Measurements from ENCODE around the gene B3GLCT. TPM values are rescaled to one million over a fixed set of nuclear protein-coding genes. Genes with fewer than 3 reads are reported as not detected.

Gene B3GLCT
- total RNA-seq, 1 donor from 2014 or later, result 11.2 TPM

DNA sequence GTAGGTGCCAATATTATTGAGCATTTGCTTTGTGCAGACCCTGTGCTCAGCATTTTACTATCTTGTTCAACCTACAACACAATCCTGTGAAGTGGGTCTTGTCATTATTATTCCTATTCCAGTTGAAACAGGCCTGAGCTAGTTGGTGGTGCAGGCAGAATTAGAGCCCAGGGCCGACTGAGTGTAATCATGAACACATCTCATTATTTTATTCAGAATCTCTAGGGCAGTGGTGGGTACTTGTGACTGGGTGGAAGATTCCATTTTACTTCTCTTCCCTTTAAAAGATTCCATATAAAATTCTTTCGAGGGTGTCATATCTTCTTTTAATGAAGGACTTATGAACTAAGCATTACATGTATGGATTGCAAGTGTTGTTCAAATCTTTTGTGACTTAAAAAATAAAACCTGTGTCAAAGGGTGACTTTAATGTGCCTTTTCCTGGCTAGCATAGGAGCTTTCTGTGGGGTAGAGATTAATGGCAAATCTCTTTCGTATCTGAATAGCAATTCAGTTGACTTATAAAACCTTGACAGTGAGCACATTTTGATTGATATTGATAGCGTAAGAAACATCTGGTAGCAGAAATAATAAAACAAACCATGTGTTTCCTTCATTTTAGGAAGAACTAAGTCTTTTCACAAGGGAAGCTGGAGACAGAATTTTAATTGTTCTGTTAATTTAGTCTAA, 20.3 kb downstream of the B3GLCT start:
- DNase-seq (ENCODE audit: low read depth) (no peak), FAIRE-seq (no peak)
- Mint-ChIP-seq H3K4me3 (ENCODE audit: unreplicated experiment) (no peak overlapping the region), H3K36me3 (ENCODE audit: low read depth, unreplicated experiment) (peaks cover 4% of the 10 kb centered on the region), H3K27ac (ENCODE audit: unreplicated experiment) (no peak overlapping the region), H3K9me3 (ENCODE audit: unreplicated experiment) (peaks cover 2% of the 10 kb centered on the region), H3K27me3 (ENCODE audit: low read depth, unreplicated experiment) (no peaks in the 10 kb centered on the region), H3K4me1 (ENCODE audit: low read depth, unreplicated experiment) (peaks cover 9% of the 10 kb centered on the region)
- Histone ChIP-seq H3K27ac (ENCODE audit: low read depth, low read length) (no peak overlapping the region), H3K27me3 (ENCODE audit: insufficient read depth, low read length) (no peaks in the 10 kb centered on the region), H3K9ac (ENCODE audit: low read length) (no peak overlapping the region), H3K4me2 (ENCODE audit: low read length) (no peak overlapping the region), H3K4me3 (ENCODE audit: insufficient read depth, low read depth, low read length) (no peak overlapping the region), H2AFZ (ENCODE audit: low read depth, low read length) (no peak overlapping the region), H4K20me1 (ENCODE audit: insufficient read depth, low read length) (no peaks in the 10 kb centered on the region), H3K4me1 (ENCODE audit: insufficient read depth, low read length) (no peaks in the 10 kb centered on the region), H3K79me2 (ENCODE audit: insufficient read depth, low read length) (no peaks in the 10 kb centered on the region), H3K36me3 (ENCODE audit: insufficient read depth, low read length) (no peaks in the 10 kb centered on the region), H3K9me3 (ENCODE audit: insufficient read depth, low read depth, low read length) (no peaks in the 10 kb centered on the region)
- no peak for TF ChIP-seq EZH2 (IDR thresholded peaks at IDR 0.05; ENCODE audit: insufficient read depth, low read length)
- TF ChIP-seq, protein P1, sequence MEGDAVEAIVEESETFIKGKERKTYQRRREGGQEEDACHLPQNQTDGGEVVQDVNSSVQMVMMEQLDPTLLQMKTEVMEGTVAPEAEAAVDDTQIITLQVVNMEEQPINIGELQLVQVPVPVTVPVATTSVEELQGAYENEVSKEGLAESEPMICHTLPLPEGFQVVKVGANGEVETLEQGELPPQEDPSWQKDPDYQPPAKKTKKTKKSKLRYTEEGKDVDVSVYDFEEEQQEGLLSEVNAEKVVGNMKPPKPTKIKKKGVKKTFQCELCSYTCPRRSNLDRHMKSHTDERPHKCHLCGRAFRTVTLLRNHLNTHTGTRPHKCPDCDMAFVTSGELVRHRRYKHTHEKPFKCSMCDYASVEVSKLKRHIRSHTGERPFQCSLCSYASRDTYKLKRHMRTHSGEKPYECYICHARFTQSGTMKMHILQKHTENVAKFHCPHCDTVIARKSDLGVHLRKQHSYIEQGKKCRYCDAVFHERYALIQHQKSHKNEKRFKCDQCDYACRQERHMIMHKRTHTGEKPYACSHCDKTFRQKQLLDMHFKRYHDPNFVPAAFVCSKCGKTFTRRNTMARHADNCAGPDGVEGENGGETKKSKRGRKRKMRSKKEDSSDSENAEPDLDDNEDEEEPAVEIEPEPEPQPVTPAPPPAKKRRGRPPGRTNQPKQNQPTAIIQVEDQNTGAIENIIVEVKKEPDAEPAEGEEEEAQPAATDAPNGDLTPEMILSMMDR (IDR thresholded peaks at IDR 0.05; ENCODE audit: insufficient read depth, low read depth, low read length), result no peak

DNA sequence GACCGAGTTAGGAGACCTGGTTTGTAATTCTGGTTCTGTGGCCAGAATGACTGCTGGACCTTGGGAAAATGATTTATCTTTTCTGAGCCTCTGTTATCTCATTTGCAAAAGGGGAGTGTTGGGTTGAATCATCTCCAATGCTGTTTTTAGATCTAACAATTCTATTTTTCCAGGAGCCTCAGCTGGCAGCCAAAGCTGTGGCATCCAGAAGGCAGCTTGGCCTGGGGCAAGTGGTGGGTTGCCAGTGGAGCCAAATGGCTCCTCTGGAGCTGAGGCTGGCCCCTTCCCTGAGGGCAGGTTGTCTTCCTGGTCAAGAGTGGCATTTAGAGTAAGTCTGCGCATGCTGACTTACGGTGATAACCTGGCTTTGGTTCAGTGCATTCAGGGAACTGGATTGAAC, 21.3 kb downstream of the B3GLCT start:
- H3K27me3 ChIP-seq (ENCODE audit: insufficient read depth, low read length), result no peaks in the 10 kb centered on the region
- H4K20me1 ChIP-seq (ENCODE audit: insufficient read depth, low read length), result no peaks in the 10 kb centered on the region
- no peaks in the 10 kb centered on the region for H3K27me3 Mint-ChIP-seq (ENCODE audit: low read depth, unreplicated experiment)
- no peak overlapping the region for H3K4me3 ChIP-seq (ENCODE audit: insufficient read depth, low read depth, low read length)
- TF ChIP-seq EZH2 (IDR thresholded peaks at IDR 0.05; ENCODE audit: insufficient read depth, low read length), result no peak
- TF ChIP-seq, protein P1 (IDR thresholded peaks at IDR 0.05; ENCODE audit: insufficient read depth, low read depth, low read length), result no peak
- no peaks in the 10 kb centered on the region for H3K4me1 ChIP-seq (ENCODE audit: insufficient read depth, low read length)
- H3K4me1 Mint-ChIP-seq (ENCODE audit: low read depth, unreplicated experiment), result peaks cover 5% of the 10 kb centered on the region
- no peak overlapping the region for H3K27ac Mint-ChIP-seq (ENCODE audit: unreplicated experiment)
- no peak overlapping the region for H3K9ac ChIP-seq (ENCODE audit: low read length)
- H3K9me3 Mint-ChIP-seq (ENCODE audit: unreplicated experiment), result peaks cover 2% of the 10 kb centered on the region
- peaks cover 4% of the 10 kb centered on the region for H3K36me3 Mint-ChIP-seq (ENCODE audit: low read depth, unreplicated experiment)
- no peak overlapping the region for H3K27ac ChIP-seq (ENCODE audit: low read depth, low read length)
- DNase-seq (ENCODE audit: low read depth) (no peak), FAIRE-seq (no peak)
- no peaks in the 10 kb centered on the region for H3K79me2 ChIP-seq (ENCODE audit: insufficient read depth, low read length)
- H2AFZ ChIP-seq (ENCODE audit: low read depth, low read length), result no peak overlapping the region
- H3K9me3 ChIP-seq (ENCODE audit: insufficient read depth, low read depth, low read length), result no peaks in the 10 kb centered on the region
- H3K4me2 ChIP-seq (ENCODE audit: low read length), result no peak overlapping the region
- no peak overlapping the region for H3K4me3 Mint-ChIP-seq (ENCODE audit: unreplicated experiment)
- no peaks in the 10 kb centered on the region for H3K36me3 ChIP-seq (ENCODE audit: insufficient read depth, low read length)

DNA sequence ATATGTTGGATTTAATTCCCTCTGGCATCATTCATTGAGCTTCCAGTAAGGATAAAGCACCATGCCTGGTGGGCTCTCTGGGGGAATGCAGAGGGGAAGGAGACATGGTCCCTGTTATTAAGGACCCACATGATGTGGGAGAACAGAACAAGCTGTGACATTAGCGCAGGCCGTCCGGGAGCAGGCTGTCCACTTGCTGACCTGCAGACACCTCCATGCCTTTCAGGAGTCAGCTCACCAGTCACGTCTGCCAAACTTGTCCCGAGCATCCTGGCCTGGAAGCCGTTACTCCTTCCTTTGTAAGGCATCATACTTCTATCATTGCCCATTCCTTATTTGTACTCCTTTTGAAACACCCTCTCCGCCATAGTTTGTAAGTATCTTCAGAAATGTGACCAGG, 23.4 kb downstream of the B3GLCT start:
- no peaks in the 10 kb centered on the region for H3K27me3 ChIP-seq (ENCODE audit: insufficient read depth, low read length)
- no peaks in the 10 kb centered on the region for H3K9me3 ChIP-seq (ENCODE audit: insufficient read depth, low read depth, low read length)
- H4K20me1 ChIP-seq (ENCODE audit: insufficient read depth, low read length), result no peaks in the 10 kb centered on the region
- no peaks in the 10 kb centered on the region for H3K4me1 ChIP-seq (ENCODE audit: insufficient read depth, low read length)
- no peak overlapping the region for H3K9ac ChIP-seq (ENCODE audit: low read length)
- H3K79me2 ChIP-seq (ENCODE audit: insufficient read depth, low read length), result no peaks in the 10 kb centered on the region
- H3K4me3 ChIP-seq (ENCODE audit: insufficient read depth, low read depth, low read length), result no peak overlapping the region
- no peak overlapping the region for H3K4me2 ChIP-seq (ENCODE audit: low read length)
- H3K9me3 Mint-ChIP-seq (ENCODE audit: unreplicated experiment), result no peaks in the 10 kb centered on the region
- H3K4me1 Mint-ChIP-seq (ENCODE audit: low read depth, unreplicated experiment), result peaks cover 15% of the 10 kb centered on the region
- H3K27ac Mint-ChIP-seq (ENCODE audit: unreplicated experiment), result no peak overlapping the region
- H3K27ac ChIP-seq (ENCODE audit: low read depth, low read length), result no peak overlapping the region
- peaks cover 4% of the 10 kb centered on the region for H3K36me3 Mint-ChIP-seq (ENCODE audit: low read depth, unreplicated experiment)
- H3K27me3 Mint-ChIP-seq (ENCODE audit: low read depth, unreplicated experiment), result no peaks in the 10 kb centered on the region
- DNase-seq (ENCODE audit: low read depth) (no peak), FAIRE-seq (no peak)
- no peak overlapping the region for H3K4me3 Mint-ChIP-seq (ENCODE audit: unreplicated experiment)
- no peak overlapping the region for H2AFZ ChIP-seq (ENCODE audit: low read depth, low read length)
- TF ChIP-seq, protein P1 (IDR thresholded peaks at IDR 0.05; ENCODE audit: insufficient read depth, low read depth, low read length), result no peak
- TF ChIP-seq EZH2 (IDR thresholded peaks at IDR 0.05; ENCODE audit: insufficient read depth, low read length), result no peak
- no peaks in the 10 kb centered on the region for H3K36me3 ChIP-seq (ENCODE audit: insufficient read depth, low read length)

Measured in astrocyte (in vitro differentiated cells and primary cell).